ENCODE results near the gene FAM53B.

- peak; percentile 21 to 77 (median 35) for TF ChIP-seq CTCF (IDR thresholded peaks at IDR 0.05)
- TF ChIP-seq EP300 (IDR thresholded peaks at IDR 0.05) = peak; percentile 77 to 83
- TF ChIP-seq POLR2A (IDR thresholded peaks at IDR 0.05) = peak in 1 of 2 donors; percentile 22
Observed at GRCh38 chr10:124632064-124632531, 112.1 kb downstream of the FAM53B start.

Measured in tibial nerve (tissue), 4 donors.